OCI-LY1 (cell line): ENCODE measurements around the gene PCDHB10.
"Not testable (repeated sequence)": the region's sequence is repeated elsewhere in the genome, so short reads cannot be mapped to it uniquely, and the experiment has no call there.

Source experiments
- H2AFZ ChIP-seq: fragments of 200-600 bp; sonication (generic), shearing (Covaris generic); 2 replicates; pipeline ENCODE4 v1.6.0; 2014; ENCODE audit warnings: antibody characterized with exemption, mild to moderate bottlenecking, low read length
- H3F3A ChIP-seq: fragments of 200-600 bp; sonication (generic), shearing (Covaris generic); 2 replicates; pipeline ENCODE4 v1.6.0; 2014; ENCODE audit warnings: mild to moderate bottlenecking, antibody characterized with exemption, low read length, moderate library complexity; ENCODE audit not compliant: insufficient read depth
- H3K27ac ChIP-seq: fragments of 200-600 bp; sonication (generic); 2 replicates; pipeline ENCODE4 v1.5.1; 2014; ENCODE audit warnings: low read length, mixed run types, mild to moderate bottlenecking, low read depth; ENCODE audit not compliant: poor library complexity, severe bottlenecking
- H3K27me3 ChIP-seq: fragments of 200-600 bp; sonication (generic); 2 replicates; pipeline ENCODE4 v1.6.0; 2014; ENCODE audit warnings: antibody characterized with exemption, mild to moderate bottlenecking, low read length, moderate library complexity; ENCODE audit not compliant: insufficient read depth
- H3K36me3 ChIP-seq: fragments of 200-600 bp; sonication (generic); 2 replicates; pipeline ENCODE4 v1.6.1; 2014; ENCODE audit warnings: mild to moderate bottlenecking, antibody characterized with exemption, low read length, moderate library complexity, mixed read lengths; ENCODE audit not compliant: insufficient read depth
- H3K4me1 ChIP-seq: fragments of 200-600 bp; sonication (generic); 2 replicates; pipeline ENCODE4 v1.5.1; 2014; ENCODE audit warnings: mild to moderate bottlenecking, low read length, moderate library complexity; ENCODE audit not compliant: insufficient read depth, severe bottlenecking
- H3K4me2 ChIP-seq: fragments of 200-600 bp; sonication (generic), shearing (Covaris generic); 2 replicates; pipeline ENCODE4 v1.6.1; 2014; ENCODE audit warnings: low read length
- H3K4me3 ChIP-seq: fragments of 200-600 bp; sonication (generic); 2 replicates; pipeline ENCODE4 v1.5.1; 2014; ENCODE audit warnings: low read length, low read depth, mild to moderate bottlenecking, mixed read lengths; ENCODE audit not compliant: poor library complexity, severe bottlenecking
- H3K79me2 ChIP-seq: fragments of 200-600 bp; shearing (Covaris generic); 2 replicates; pipeline ENCODE4 v1.6.1; 2016; ENCODE audit warnings: mixed run types, low read length, mixed read lengths; ENCODE audit not compliant: insufficient read depth
- H3K9ac ChIP-seq: fragments of 200-600 bp; sonication (generic), shearing (Covaris generic); 2 replicates; pipeline ENCODE4 v1.6.1; 2014; ENCODE audit warnings: mild to moderate bottlenecking, low read length, mixed read lengths
- H3K9me2 ChIP-seq: fragments of 200-600 bp; sonication (generic), shearing (Covaris generic); 2 replicates; pipeline ENCODE4 v1.6.1; 2014; ENCODE audit warnings: low read depth, mild to moderate bottlenecking, low read length, mixed read lengths
- H3K9me3 ChIP-seq: fragments of 200-600 bp; shearing (Covaris generic); 2 replicates; pipeline ENCODE4 v1.6.1; 2014; ENCODE audit warnings: low read length, mixed read lengths
- H4K20me1 ChIP-seq: fragments of 200-600 bp; sonication (generic), shearing (Covaris generic); 2 replicates; pipeline ENCODE4 v1.6.0; 2016; ENCODE audit warnings: mild to moderate bottlenecking, low read length; ENCODE audit not compliant: insufficient read depth
- CTCF ChIP-seq: fragments of 200-600 bp; sonication (generic), shearing (Covaris generic); IDR thresholded peaks from 2 replicates; pipeline ENCODE4 v1.5.1; 2017; ENCODE audit warnings: mild to moderate bottlenecking, antibody characterized with exemption, low read length, moderate library complexity, mixed read lengths
- EZH2 ChIP-seq: fragments of 200-600 bp; sonication (generic), shearing (Covaris generic); IDR thresholded peaks from 2 replicates; pipeline ENCODE4 v1.8.0; 2017; ENCODE audit warnings: borderline replicate concordance, mixed run types, mild to moderate bottlenecking, antibody characterized with exemption, low read length, moderate library complexity, mixed read lengths

The PCDHB10 gene

DNA sequence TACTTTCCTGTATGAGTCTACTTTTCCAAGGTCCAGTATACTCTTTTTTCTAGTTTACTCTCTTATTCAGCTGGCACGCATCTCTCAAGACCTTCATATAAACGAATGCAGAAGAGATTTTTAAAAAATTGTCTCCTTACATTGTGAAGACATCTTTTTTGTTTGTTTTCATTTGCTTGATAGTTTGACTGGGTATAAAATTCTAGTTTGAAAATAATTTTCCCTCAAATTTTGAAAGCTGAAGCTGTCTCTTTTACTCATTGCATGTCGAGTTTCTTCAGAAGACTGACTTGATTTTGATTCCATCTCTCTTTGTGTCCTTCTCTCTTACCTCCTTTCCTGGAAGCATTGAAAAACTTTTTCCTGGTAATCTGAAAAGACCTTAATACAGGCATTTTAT, 4.2 kb downstream of the PCDHB10 start:
- Histone ChIP-seq H2AFZ (no peak overlapping the region), H3K27me3 (no peaks in the 10 kb centered on the region), H3K27ac (no peak overlapping the region), H3K9ac (no peak overlapping the region), H3K79me2 (no peaks in the 10 kb centered on the region), H3K4me1 (no peaks in the 10 kb centered on the region), H3K4me3 (no peak overlapping the region), H4K20me1 (no peaks in the 10 kb centered on the region), H3K4me2 (no peak overlapping the region), H3K36me3 (no peaks in the 10 kb centered on the region), H3F3A (no peaks in the 10 kb centered on the region), H3K9me3 (peaks cover 3% of the 10 kb centered on the region), H3K9me2 (no peaks in the 10 kb centered on the region)
- TF ChIP-seq EZH2 (no peak), CTCF (no peak)

- no peaks in the 10 kb centered on the region for H3K9me2 ChIP-seq
- no peaks in the 10 kb centered on the region for H3K4me1 ChIP-seq
- peak within 1 kb of the TSS; percentile 51 for H3K4me2 ChIP-seq
- no peaks in the 10 kb centered on the region for H3K27me3 ChIP-seq
- peaks cover 3% of the 10 kb centered on the region for H3K9me3 ChIP-seq
- H3F3A ChIP-seq: no peaks in the 10 kb centered on the region
- peak within 1 kb of the TSS; percentile 7 for H3K4me3 ChIP-seq
- no peak within 1 kb of the TSS; the same call in 1 of the 2 replicates for H2AFZ ChIP-seq
- H3K36me3 ChIP-seq: no peaks in the 10 kb centered on the region
- no peak within 1 kb of the TSS for H3K27ac ChIP-seq
- no peak within 1 kb of the TSS for H3K9ac ChIP-seq
- no peaks in the 10 kb centered on the region for H4K20me1 ChIP-seq
- no peaks in the 10 kb centered on the region for H3K79me2 ChIP-seq
- peak; percentile 58; the same call in 1 of the 2 replicates for TF ChIP-seq CTCF
- TF ChIP-seq EZH2: no peak
Observed at GRCh38 chr5:141199359-141200235, 7.4 kb downstream of the PCDHB10 start, which contains the start of gene PCDHB11. Gene PCDHB11 (plus strand): TSS chr5:141199627. CDS start chr5:141199775, 148 bp downstream.

DNA sequence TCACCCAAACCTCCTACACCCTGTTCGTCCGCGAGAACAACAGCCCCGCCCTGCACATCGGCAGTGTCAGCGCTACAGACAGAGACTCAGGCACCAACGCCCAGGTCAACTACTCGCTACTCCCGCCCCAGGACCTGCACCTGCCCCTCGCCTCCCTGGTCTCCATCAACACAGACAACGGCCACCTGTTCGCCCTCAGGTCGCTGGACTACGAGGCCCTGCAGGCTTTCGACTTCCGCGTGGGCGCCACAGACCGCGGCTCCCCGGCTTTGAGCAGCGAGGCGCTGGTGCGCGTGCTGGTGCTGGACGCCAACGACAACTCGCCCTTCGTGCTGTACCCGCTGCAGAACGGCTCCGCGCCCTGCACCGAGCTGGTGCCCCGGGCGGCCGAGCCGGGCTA, 9.0 kb downstream of the PCDHB10 start:
- H3K9me3 ChIP-seq, H3F3A ChIP-seq, H3K79me2 ChIP-seq, H3K4me2 ChIP-seq, H3K27me3 ChIP-seq, H3K9ac ChIP-seq, H4K20me1 ChIP-seq, H3K36me3 ChIP-seq, H3K4me1 ChIP-seq, H2AFZ ChIP-seq, H3K9me2 ChIP-seq, H3K4me3 ChIP-seq, H3K27ac ChIP-seq: not testable (repeated sequence)

- not testable (repeated sequence) for H3K79me2 ChIP-seq, H3K4me2 ChIP-seq, H3K4me3 ChIP-seq, H3K4me1 ChIP-seq, H3K36me3 ChIP-seq, H3K9me2 ChIP-seq, H3F3A ChIP-seq, H3K27me3 ChIP-seq, H3K27ac ChIP-seq, H3K9ac ChIP-seq, H3K9me3 ChIP-seq, H2AFZ ChIP-seq, H4K20me1 ChIP-seq
Observed at GRCh38 chr5:141201646-141202045, 9.5 kb downstream of the PCDHB10 start.
